K562 (cell line): Measurements from ENCODE around the gene HADHB. TPM values are rescaled to one million over a fixed set of nuclear protein-coding genes. Genes with fewer than 3 reads are reported as not detected.

ENCODE experiments used
- BDP1 ChIP-seq: IDR thresholded peaks from 3 replicates; pipeline ENCODE4 v1.6.1; 2011; ENCODE audit not compliant: insufficient read length, insufficient read depth
- DIDO1 ChIP-seq: fragments of 450-650 bp; IDR thresholded peaks from 2 replicates; pipeline ENCODE4 v1.6.1; 2016; ENCODE audit warnings: low read depth, missing biosample characterization, missing genetic modification characterization
- EP400 ChIP-seq: fragments of 450-650 bp; IDR thresholded peaks from 2 replicates; pipeline ENCODE4 v1.6.1; 2017; ENCODE audit warnings: antibody characterized with exemption, mild to moderate bottlenecking, moderate library complexity
- ETV6 ChIP-seq, 3 experiments: fragments of 150-350 bp in 1 of 3; sonication (generic) in 1 of 3; formaldehyde crosslinking in 1 of 3; IDR thresholded peaks; 2 replicates each; pipeline versions ENCODE4 v1.6.1 to v1.8.0; 2014 to 2022; ENCODE audit warnings: borderline replicate concordance in 2 of 3, low read depth in 2 of 3, antibody characterized with exemption in 1 of 3, low read length in 1 of 3, mild to moderate bottlenecking in 1 of 3, missing genetic modification reagents in 1 of 3
- GTF2F1 ChIP-seq: IDR thresholded peaks from 2 replicates; pipeline ENCODE4 v1.6.1; 2011; ENCODE audit warnings: low read depth, low read length, improper control_type of control experiment
- HNRNPH1 ChIP-seq: fragments of 200-400 bp; formaldehyde crosslinking; optimal IDR thresholded peaks from 2 replicates; pipeline ENCODE3; 2017; ENCODE audit warnings: low read depth, mild to moderate bottlenecking, low read length, moderate library complexity
- HNRNPL ChIP-seq: fragments of 200-400 bp; formaldehyde crosslinking; IDR thresholded peaks from 2 replicates; pipeline ENCODE4 v1.6.1; 2017; ENCODE audit warnings: low read depth, mild to moderate bottlenecking, low read length
- ILF3 ChIP-seq: fragments of 450-650 bp; IDR thresholded peaks from 2 replicates; pipeline ENCODE4 v1.6.1; 2018; ENCODE audit warnings: antibody characterized with exemption, mild to moderate bottlenecking, moderate library complexity, borderline replicate concordance
- KLF6 ChIP-seq: fragments of 250-450 bp; sonication (Bioruptor Pico); IDR thresholded peaks from 2 replicates; pipeline ENCODE4 v1.4.0; 2020; ENCODE audit warnings: mild to moderate bottlenecking, moderate library complexity, borderline replicate concordance
- NCOA2 ChIP-seq, 2 experiments: fragments of 450-650 bp; IDR thresholded peaks; 2 replicates each; pipeline ENCODE4 v1.6.1; 2018; ENCODE audit warnings: mild to moderate bottlenecking in 2 of 2, moderate library complexity in 1 of 2; ENCODE audit not compliant: partially characterized antibody in 2 of 2
- NR2F6 ChIP-seq: fragments of 450-650 bp; formaldehyde crosslinking; IDR thresholded peaks from 2 replicates; pipeline ENCODE4 v1.4.0; 2020; ENCODE audit warnings: mild to moderate bottlenecking
- PHTF2 ChIP-seq: fragments of 250-450 bp; sonication (Bioruptor Pico); IDR thresholded peaks from 2 replicates; pipeline ENCODE4 v1.5.0; 2021; ENCODE audit warnings: mild to moderate bottlenecking
- PPARD ChIP-seq: fragments of 250-450 bp; sonication (Bioruptor Pico); IDR thresholded peaks from 2 replicates; pipeline ENCODE4 v1.8.0; 2022; ENCODE audit warnings: inconsistent platforms, mild to moderate bottlenecking, moderate library complexity
- RBM15 ChIP-seq: fragments of 200-400 bp; formaldehyde crosslinking; IDR thresholded peaks from 2 replicates; pipeline ENCODE4 v1.6.1; 2018; ENCODE audit warnings: mild to moderate bottlenecking, low read length, moderate library complexity; ENCODE audit not compliant: insufficient read depth
- YBX1 ChIP-seq: fragments of 450-650 bp; IDR thresholded peaks from 2 replicates; pipeline ENCODE4 v1.7.1; 2016; ENCODE audit warnings: mild to moderate bottlenecking
- ZNF121 ChIP-seq: sonication (generic); formaldehyde crosslinking; conservative IDR thresholded peaks from 2 replicates; pipeline ENCODE4 v1.8.0; 2022; ENCODE audit warnings: missing genetic modification reagents
- ZNF224 ChIP-seq: sonication (generic); formaldehyde crosslinking; IDR thresholded peaks from 2 replicates; pipeline ENCODE4 v1.8.0; 2022; ENCODE audit warnings: mild to moderate bottlenecking, missing genetic modification reagents
- polyA plus RNA-seq, 8 experiments: library from polyadenylated mRNA; depleted of rRNA in 4 of 8; stranded (reverse) in 5 of 8; unstranded in 3 of 8; fragments of >200 nt; fragmentation: Nextera tagmentation in 2 of 8; fragmentation: Illumina TruSeq in 1 of 8; extraction: Ambion mirVana in 2 of 8; extraction: Trizol in 1 of 8; gene quantifications; 2 replicates each; pipeline versions ENCODE4 v1.2.1 to v1.2.3, GENCODE V29; 2011 to 2014; ENCODE audit warnings: inconsistent platforms in 1 of 8, missing spikeins in 1 of 8
- total RNA-seq, 7 experiments: library from RNA; depleted of rRNA in 6 of 7; stranded (reverse); fragments of >200 nt in 6 of 7; fragmentation: Illumina TruSeq in 2 of 7; extraction: Trizol in 2 of 7; gene quantifications; 2 replicates each; pipeline versions ENCODE4 v1.2.1 to v1.2.3, GENCODE V29; 2011 to 2021; ENCODE audit warnings: low replicate concordance in 1 of 7
- TF ChIP-seq, protein P1 (sequence below): fragments of 450-650 bp; IDR thresholded peaks from 2 replicates; pipeline ENCODE4 v1.7.0; 2016; ENCODE audit warnings: borderline replicate concordance
- TF ChIP-seq, protein P2 (sequence below), 3 experiments: IDR thresholded peaks in 2 of 3; conservative IDR thresholded peaks in 1 of 3; 2 replicates each; pipeline ENCODE4 v1.5.1; 2011 to 2012; ENCODE audit warnings: low read length in 3 of 3, mild to moderate bottlenecking in 3 of 3, control low read depth in 2 of 3, improper control_type of control experiment in 1 of 3, inconsistent platforms in 1 of 3, low read depth in 1 of 3, mixed read lengths in 1 of 3, moderate library complexity in 1 of 3; ENCODE audit not compliant: insufficient read depth in 2 of 3
- TF ChIP-seq, protein P3 (sequence below): fragments of 250-450 bp; sonication (Bioruptor Pico); IDR thresholded peaks from 2 replicates; pipeline ENCODE4 v1.5.0; 2021; ENCODE audit warnings: mild to moderate bottlenecking, borderline replicate concordance
- TF ChIP-seq, protein P4 (sequence below): fragments of 250-450 bp; sonication (Bioruptor Pico); IDR thresholded peaks from 2 replicates; pipeline ENCODE4 v1.4.0; 2020

Gene HADHB
- total and polyA plus RNA-seq, 9 of the 15 experiments (the other 6 are each of a cell fraction or from before 2014, with no cell fraction given) = 67.3 to 199 (median 100) TPM

DNA sequence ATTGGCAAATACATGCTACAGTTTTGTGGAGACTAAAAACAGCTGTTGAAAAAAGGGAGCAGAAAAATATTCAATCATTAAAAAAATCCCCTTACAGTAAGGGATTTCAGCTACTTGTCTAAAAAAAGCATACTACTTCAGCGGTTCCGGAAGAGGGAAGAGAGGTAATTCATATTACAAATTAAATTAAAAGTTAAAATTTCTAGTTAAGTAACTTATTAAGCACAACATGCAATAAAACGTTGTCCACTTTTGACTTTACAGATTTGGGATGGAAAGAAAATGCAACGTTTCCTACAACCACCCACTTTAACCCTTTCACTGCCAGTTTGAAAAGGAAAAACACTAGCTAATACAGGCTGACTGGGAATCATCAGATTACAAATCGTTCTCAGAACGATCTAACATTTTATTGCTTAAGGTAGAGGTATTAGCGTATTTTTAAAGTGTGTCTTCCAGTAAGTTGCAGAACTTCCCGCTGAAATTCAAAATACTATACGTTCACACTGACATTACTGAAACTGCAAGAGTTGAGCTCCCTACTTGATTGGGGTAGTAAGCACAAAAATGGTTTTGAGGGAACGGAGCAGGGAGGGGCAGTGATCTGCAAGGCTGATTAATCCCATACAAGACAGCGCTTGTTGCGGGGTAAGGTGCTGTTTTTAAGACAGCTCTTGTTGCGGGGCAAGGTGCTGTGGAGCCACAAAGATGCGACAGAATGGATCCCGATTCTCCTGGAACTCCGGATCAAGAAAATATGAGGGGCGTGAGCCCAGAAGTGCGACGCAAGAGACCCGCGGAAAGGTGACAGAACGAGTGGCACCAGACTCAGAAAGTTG, 1.1 kb upstream of the HADHB start (continued):
- TF ChIP-seq, protein P1, sequence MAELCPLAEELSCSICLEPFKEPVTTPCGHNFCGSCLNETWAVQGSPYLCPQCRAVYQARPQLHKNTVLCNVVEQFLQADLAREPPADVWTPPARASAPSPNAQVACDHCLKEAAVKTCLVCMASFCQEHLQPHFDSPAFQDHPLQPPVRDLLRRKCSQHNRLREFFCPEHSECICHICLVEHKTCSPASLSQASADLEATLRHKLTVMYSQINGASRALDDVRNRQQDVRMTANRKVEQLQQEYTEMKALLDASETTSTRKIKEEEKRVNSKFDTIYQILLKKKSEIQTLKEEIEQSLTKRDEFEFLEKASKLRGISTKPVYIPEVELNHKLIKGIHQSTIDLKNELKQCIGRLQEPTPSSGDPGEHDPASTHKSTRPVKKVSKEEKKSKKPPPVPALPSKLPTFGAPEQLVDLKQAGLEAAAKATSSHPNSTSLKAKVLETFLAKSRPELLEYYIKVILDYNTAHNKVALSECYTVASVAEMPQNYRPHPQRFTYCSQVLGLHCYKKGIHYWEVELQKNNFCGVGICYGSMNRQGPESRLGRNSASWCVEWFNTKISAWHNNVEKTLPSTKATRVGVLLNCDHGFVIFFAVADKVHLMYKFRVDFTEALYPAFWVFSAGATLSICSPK = no peak
- no peak for TF ChIP-seq YBX1
- TF ChIP-seq PPARD (CRISPR knock-in tag) = no peak
- TF ChIP-seq, protein P2, sequence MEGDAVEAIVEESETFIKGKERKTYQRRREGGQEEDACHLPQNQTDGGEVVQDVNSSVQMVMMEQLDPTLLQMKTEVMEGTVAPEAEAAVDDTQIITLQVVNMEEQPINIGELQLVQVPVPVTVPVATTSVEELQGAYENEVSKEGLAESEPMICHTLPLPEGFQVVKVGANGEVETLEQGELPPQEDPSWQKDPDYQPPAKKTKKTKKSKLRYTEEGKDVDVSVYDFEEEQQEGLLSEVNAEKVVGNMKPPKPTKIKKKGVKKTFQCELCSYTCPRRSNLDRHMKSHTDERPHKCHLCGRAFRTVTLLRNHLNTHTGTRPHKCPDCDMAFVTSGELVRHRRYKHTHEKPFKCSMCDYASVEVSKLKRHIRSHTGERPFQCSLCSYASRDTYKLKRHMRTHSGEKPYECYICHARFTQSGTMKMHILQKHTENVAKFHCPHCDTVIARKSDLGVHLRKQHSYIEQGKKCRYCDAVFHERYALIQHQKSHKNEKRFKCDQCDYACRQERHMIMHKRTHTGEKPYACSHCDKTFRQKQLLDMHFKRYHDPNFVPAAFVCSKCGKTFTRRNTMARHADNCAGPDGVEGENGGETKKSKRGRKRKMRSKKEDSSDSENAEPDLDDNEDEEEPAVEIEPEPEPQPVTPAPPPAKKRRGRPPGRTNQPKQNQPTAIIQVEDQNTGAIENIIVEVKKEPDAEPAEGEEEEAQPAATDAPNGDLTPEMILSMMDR (IDR thresholded peaks at IDR 0.05 in 2 of 3, conservative IDR thresholded peaks at IDR 0.05 in 1 of 3; ENCODE audit: insufficient read depth in 2 of 3, low read depth in 1 of 3, low read length in 3 of 3) = no peak
- TF ChIP-seq, protein P3, sequence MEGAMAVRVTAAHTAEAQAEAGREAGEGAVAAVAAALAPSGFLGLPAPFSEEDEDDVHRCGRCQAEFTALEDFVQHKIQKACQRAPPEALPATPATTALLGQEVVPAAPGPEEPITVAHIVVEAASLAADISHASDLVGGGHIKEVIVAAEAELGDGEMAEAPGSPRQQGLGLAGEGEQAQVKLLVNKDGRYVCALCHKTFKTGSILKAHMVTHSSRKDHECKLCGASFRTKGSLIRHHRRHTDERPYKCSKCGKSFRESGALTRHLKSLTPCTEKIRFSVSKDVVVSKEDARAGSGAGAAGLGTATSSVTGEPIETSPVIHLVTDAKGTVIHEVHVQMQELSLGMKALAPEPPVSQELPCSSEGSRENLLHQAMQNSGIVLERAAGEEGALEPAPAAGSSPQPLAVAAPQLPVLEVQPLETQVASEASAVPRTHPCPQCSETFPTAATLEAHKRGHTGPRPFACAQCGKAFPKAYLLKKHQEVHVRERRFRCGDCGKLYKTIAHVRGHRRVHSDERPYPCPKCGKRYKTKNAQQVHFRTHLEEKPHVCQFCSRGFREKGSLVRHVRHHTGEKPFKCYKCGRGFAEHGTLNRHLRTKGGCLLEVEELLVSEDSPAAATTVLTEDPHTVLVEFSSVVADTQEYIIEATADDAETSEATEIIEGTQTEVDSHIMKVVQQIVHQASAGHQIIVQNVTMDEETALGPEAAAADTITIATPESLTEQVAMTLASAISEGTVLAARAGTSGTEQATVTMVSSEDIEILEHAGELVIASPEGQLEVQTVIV = no peak
- TF ChIP-seq GTF2F1 = no peak
- TF ChIP-seq, protein P4, sequence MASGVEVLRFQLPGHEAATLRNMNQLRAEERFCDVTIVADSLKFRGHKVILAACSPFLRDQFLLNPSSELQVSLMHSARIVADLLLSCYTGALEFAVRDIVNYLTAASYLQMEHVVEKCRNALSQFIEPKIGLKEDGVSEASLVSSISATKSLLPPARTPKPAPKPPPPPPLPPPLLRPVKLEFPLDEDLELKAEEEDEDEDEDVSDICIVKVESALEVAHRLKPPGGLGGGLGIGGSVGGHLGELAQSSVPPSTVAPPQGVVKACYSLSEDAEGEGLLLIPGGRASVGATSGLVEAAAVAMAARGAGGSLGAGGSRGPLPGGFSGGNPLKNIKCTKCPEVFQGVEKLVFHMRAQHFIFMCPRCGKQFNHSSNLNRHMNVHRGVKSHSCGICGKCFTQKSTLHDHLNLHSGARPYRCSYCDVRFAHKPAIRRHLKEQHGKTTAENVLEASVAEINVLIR (CRISPR knock-in tag) = no peak
- no peak for TF ChIP-seq HNRNPL
- no peak for TF ChIP-seq NR2F6 (CRISPR knock-in tag)
- TF ChIP-seq ETV6 (IDR thresholded peaks at IDR 0.05; ENCODE audit: borderline replicate concordance in 1 of 2, low read depth in 2 of 2, low read length in 1 of 2) = no peak
- TF ChIP-seq ETV6 (CRISPR knock-in tag; IDR thresholded peaks at IDR 0.05; ENCODE audit: borderline replicate concordance) = no peak
- TF ChIP-seq DIDO1 = no peak
- TF ChIP-seq EP400 = no peak
- TF ChIP-seq KLF6 (CRISPR knock-in tag) = no peak
- no peak for TF ChIP-seq RBM15
- no peak for TF ChIP-seq ZNF224 (CRISPR knock-in tag)
- no peak for TF ChIP-seq NCOA2 (IDR thresholded peaks at IDR 0.05; ENCODE audit: partially characterized antibody in 2 of 2)
- TF ChIP-seq ZNF121 (CRISPR knock-in tag) = no peak
- TF ChIP-seq HNRNPH1 = no peak
- TF ChIP-seq ILF3 = no peak
- TF ChIP-seq PHTF2 = no peak
- no peak for TF ChIP-seq BDP1
